ENCODE results near the gene FBXO47. TPM values are rescaled to one million over a fixed set of nuclear protein-coding genes. Genes with fewer than 3 reads are reported as not detected.
"Not testable (repeated sequence)": the region's sequence is repeated elsewhere in the genome, so short reads cannot be mapped to it uniquely, and the experiment has no call there.

The FBXO47 gene
- polyA plus RNA-seq, 1 donor, result not detected

DNA sequence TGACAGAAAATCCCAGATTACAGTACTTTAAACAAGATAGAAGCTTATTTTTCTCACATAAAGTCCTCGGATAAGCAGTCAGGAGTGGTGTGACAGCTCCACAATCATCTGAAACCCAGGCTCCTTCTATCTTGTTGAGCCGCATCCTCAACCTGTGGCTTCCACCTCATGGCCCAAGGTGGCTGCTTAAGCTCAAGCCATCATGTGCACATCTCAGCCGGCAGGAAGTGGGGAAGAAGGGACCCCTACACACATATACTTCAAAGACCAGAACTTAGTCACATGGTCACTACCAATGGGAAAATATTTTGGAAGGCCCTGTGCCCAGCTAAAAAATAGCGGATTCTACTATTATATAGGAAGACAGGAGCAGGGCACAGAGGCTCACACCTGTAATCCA lies 11.0 kb upstream of the FBXO47 start:
- no peak overlapping the region for H3K4me3 ChIP-seq (ENCODE audit: low read length)
- no peaks in the 10 kb centered on the region for H3K9me3 ChIP-seq (ENCODE audit: control insufficient read depth, low read depth, low read length)
- H3K27me3 ChIP-seq (ENCODE audit: control insufficient read depth, insufficient read depth, low read length), result no peaks in the 10 kb centered on the region
- no CpG with 5 or more reads among the region's 4 CpGs for WGBS (ENCODE audit: insufficient coverage, low lambda C conversion rate)
- no peak for DNase-seq
- no peaks in the 10 kb centered on the region for H3K36me3 ChIP-seq (ENCODE audit: control insufficient read depth, insufficient read depth, low read length)
- no peak overlapping the region for H3K27ac ChIP-seq (ENCODE audit: low read length)
- H3K4me1 ChIP-seq (ENCODE audit: control insufficient read depth, insufficient read depth, low read length), result no peaks in the 10 kb centered on the region

- not testable (repeated sequence) for H3K4me1 ChIP-seq (ENCODE audit: control insufficient read depth, insufficient read depth, low read length); DNase-seq; H3K9me3 ChIP-seq (ENCODE audit: control insufficient read depth, low read depth, low read length); H3K36me3 ChIP-seq (ENCODE audit: control insufficient read depth, insufficient read depth, low read length); H3K4me3 ChIP-seq (ENCODE audit: low read length); H3K27me3 ChIP-seq (ENCODE audit: control insufficient read depth, insufficient read depth, low read length); H3K27ac ChIP-seq (ENCODE audit: low read length)
- no CpG with 5 or more reads among the region's 6 CpGs for WGBS (ENCODE audit: insufficient coverage, low lambda C conversion rate)
Observed at GRCh38 chr17:38976187-38976551, 9.0 kb upstream of the FBXO47 start.

GRCh38 chr17:38970804-38971203 lies 3.6 kb upstream of the FBXO47 start:
- peaks cover 3% of the 10 kb centered on the region for H3K27me3 ChIP-seq (ENCODE audit: control insufficient read depth, insufficient read depth, low read length)
- no peaks in the 10 kb centered on the region for H3K9me3 ChIP-seq (ENCODE audit: control insufficient read depth, low read depth, low read length)
- no peak overlapping the region for H3K4me3 ChIP-seq (ENCODE audit: low read length)
- H3K4me1 ChIP-seq (ENCODE audit: control insufficient read depth, insufficient read depth, low read length), result no peaks in the 10 kb centered on the region
- no peak overlapping the region for H3K27ac ChIP-seq (ENCODE audit: low read length)
- 83% methylated on average over 2 of the region's 5 CpGs for WGBS (ENCODE audit: insufficient coverage, low lambda C conversion rate)
- no peak for DNase-seq
- no peaks in the 10 kb centered on the region for H3K36me3 ChIP-seq (ENCODE audit: control insufficient read depth, insufficient read depth, low read length)

DNA sequence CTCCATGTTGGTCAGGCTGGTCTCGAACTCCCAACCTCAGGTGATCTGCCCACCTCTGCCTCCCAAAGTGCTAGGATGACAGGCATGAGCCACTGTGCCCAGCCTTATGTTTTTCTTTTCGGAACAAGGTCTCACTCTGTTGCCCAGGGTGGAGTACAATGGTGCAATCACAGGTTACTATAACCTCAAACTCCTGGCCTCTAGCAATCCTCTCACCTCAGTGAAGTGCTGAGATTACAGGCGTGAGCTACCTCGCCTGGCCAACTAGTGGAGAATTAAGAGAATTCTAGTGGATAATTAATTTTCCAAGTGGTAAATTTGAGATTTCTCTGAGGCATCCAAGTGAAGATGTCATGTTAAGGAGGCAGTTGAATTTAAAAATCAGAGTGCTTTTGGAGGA lies 2.9 kb upstream of the FBXO47 start:
- DNase-seq, result no peak
- Histone ChIP-seq H3K27me3 (ENCODE audit: control insufficient read depth, insufficient read depth, low read length) (peaks cover 3% of the 10 kb centered on the region), H3K27ac (ENCODE audit: low read length) (no peak overlapping the region), H3K4me3 (ENCODE audit: low read length) (no peak overlapping the region), H3K9me3 (ENCODE audit: control insufficient read depth, low read depth, low read length) (no peaks in the 10 kb centered on the region), H3K36me3 (ENCODE audit: control insufficient read depth, insufficient read depth, low read length) (no peaks in the 10 kb centered on the region), H3K4me1 (ENCODE audit: control insufficient read depth, insufficient read depth, low read length) (no peaks in the 10 kb centered on the region)
- WGBS (ENCODE audit: insufficient coverage, low lambda C conversion rate), result no CpG with 5 or more reads among the region's 4 CpGs

GRCh38 chr17:38969281-38969680 lies 2.1 kb upstream of the FBXO47 start:
- H3K36me3 ChIP-seq (ENCODE audit: control insufficient read depth, insufficient read depth, low read length), result no peaks in the 10 kb centered on the region
- no peaks in the 10 kb centered on the region for H3K9me3 ChIP-seq (ENCODE audit: control insufficient read depth, low read depth, low read length)
- no CpG with 5 or more reads among the region's 4 CpGs for WGBS (ENCODE audit: insufficient coverage, low lambda C conversion rate)
- no peaks in the 10 kb centered on the region for H3K4me1 ChIP-seq (ENCODE audit: control insufficient read depth, insufficient read depth, low read length)
- DNase-seq, result no peak
- peaks cover 3% of the 10 kb centered on the region for H3K27me3 ChIP-seq (ENCODE audit: control insufficient read depth, insufficient read depth, low read length)
- no peak overlapping the region for H3K4me3 ChIP-seq (ENCODE audit: low read length)
- no peak overlapping the region for H3K27ac ChIP-seq (ENCODE audit: low read length)

GRCh38 chr17:38961413-38961812 lies 5.8 kb downstream of the FBXO47 start:
- WGBS (ENCODE audit: insufficient coverage, low lambda C conversion rate), result 66% methylated on average over 4 of the region's 4 CpGs

DNA sequence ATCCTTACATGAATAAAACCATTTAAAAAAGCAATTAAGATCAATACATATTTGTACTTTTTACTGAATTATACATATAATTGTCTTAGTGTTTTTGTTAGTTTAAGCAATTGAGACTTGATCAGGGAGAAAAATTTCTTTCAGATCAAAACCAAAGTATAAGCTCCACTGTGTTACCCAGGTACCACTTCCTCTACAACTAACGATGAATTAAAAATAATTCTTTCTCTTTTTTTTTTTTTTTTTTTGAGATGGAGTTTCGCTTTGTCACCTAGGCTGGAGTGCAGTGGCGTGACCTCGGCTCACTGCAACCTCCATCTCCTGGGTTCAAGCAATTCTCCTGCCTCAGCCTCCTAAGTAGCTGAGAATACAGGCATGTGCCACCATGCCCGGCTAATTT lies 6.8 kb downstream of the FBXO47 start:
- H3K27me3 ChIP-seq (ENCODE audit: control insufficient read depth, insufficient read depth, low read length), result no peaks in the 10 kb centered on the region
- H3K36me3 ChIP-seq (ENCODE audit: control insufficient read depth, insufficient read depth, low read length), result no peaks in the 10 kb centered on the region
- H3K4me3 ChIP-seq (ENCODE audit: low read length), result no peak overlapping the region
- no peak for DNase-seq
- no peaks in the 10 kb centered on the region for H3K9me3 ChIP-seq (ENCODE audit: control insufficient read depth, low read depth, low read length)
- no CpG with 5 or more reads among the region's 5 CpGs for WGBS (ENCODE audit: insufficient coverage, low lambda C conversion rate)
- no peaks in the 10 kb centered on the region for H3K4me1 ChIP-seq (ENCODE audit: control insufficient read depth, insufficient read depth, low read length)
- no peak overlapping the region for H3K27ac ChIP-seq (ENCODE audit: low read length)

More at GRCh38 chr17:38961413-38961812, 5.8 kb downstream of the FBXO47 start:
- Histone ChIP-seq H3K4me1 (ENCODE audit: control insufficient read depth, insufficient read depth, low read length) (no peaks in the 10 kb centered on the region), H3K27me3 (ENCODE audit: control insufficient read depth, insufficient read depth, low read length) (no peaks in the 10 kb centered on the region), H3K9me3 (ENCODE audit: control insufficient read depth, low read depth, low read length) (no peaks in the 10 kb centered on the region), H3K27ac (ENCODE audit: low read length) (no peak overlapping the region), H3K4me3 (ENCODE audit: low read length) (no peak overlapping the region), H3K36me3 (ENCODE audit: control insufficient read depth, insufficient read depth, low read length) (no peaks in the 10 kb centered on the region)
- DNase-seq, result no peak

DNA sequence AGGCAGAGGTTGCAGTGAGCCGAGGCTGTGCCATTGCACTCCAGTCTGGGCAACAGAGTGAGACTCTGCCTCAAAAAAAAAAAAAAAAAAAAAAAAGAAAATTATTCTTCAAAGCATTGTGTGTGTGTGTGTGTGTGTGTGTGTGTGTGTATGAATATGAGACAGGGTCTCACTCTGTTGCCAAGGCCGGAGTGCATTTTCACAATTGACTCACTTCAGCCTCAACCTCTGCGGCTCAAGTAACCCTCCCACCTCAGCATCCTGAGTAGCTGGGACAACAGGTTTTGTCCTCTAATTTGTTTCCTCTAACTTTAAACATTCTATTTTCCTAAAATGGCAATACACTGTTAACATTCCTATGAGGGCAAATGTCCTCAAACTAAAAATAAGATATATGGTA lies 7.7 kb downstream of the FBXO47 start:
- H3K27me3 ChIP-seq (ENCODE audit: control insufficient read depth, insufficient read depth, low read length), result no peaks in the 10 kb centered on the region
- WGBS (ENCODE audit: insufficient coverage, low lambda C conversion rate), result no CpG with 5 or more reads among the region's 3 CpGs
- H3K4me1 ChIP-seq (ENCODE audit: control insufficient read depth, insufficient read depth, low read length), result no peaks in the 10 kb centered on the region
- no peaks in the 10 kb centered on the region for H3K9me3 ChIP-seq (ENCODE audit: control insufficient read depth, low read depth, low read length)
- H3K36me3 ChIP-seq (ENCODE audit: control insufficient read depth, insufficient read depth, low read length), result no peaks in the 10 kb centered on the region
- no peak overlapping the region for H3K4me3 ChIP-seq (ENCODE audit: low read length)
- no peak overlapping the region for H3K27ac ChIP-seq (ENCODE audit: low read length)
- DNase-seq, result no peak

DNA sequence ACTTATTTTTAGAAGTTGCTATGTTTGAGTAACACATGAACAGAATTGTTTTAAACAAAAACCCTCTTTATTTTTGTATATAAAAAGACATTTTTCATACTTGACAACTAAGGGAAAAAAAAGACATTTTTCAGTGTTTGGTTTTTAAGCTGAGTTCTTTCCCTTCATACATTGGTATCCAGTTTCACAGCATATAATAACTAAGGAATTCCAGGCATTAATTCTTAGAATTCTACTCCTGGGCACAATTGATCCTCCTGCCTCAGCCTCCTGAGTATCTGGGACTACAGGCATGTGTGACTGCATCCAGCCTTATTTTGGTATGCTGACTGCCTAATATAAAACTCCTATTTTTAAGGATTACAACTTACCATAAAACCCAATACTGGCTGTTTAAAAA lies 8.4 kb downstream of the FBXO47 start:
- H3K9me3 ChIP-seq (ENCODE audit: control insufficient read depth, low read depth, low read length), result no peaks in the 10 kb centered on the region
- H3K4me3 ChIP-seq (ENCODE audit: low read length), result no peak overlapping the region
- H3K36me3 ChIP-seq (ENCODE audit: control insufficient read depth, insufficient read depth, low read length), result no peaks in the 10 kb centered on the region
- H3K4me1 ChIP-seq (ENCODE audit: control insufficient read depth, insufficient read depth, low read length), result no peaks in the 10 kb centered on the region
- DNase-seq, result no peak
- H3K27ac ChIP-seq (ENCODE audit: low read length), result no peak overlapping the region
- no peaks in the 10 kb centered on the region for H3K27me3 ChIP-seq (ENCODE audit: control insufficient read depth, insufficient read depth, low read length)

GRCh38 chr17:38958326-38958725 lies 8.9 kb downstream of the FBXO47 start:
- Histone ChIP-seq H3K9me3 (ENCODE audit: control insufficient read depth, low read depth, low read length) (no peaks in the 10 kb centered on the region), H3K4me3 (ENCODE audit: low read length) (no peak overlapping the region), H3K36me3 (ENCODE audit: control insufficient read depth, insufficient read depth, low read length) (no peaks in the 10 kb centered on the region), H3K27me3 (ENCODE audit: control insufficient read depth, insufficient read depth, low read length) (no peaks in the 10 kb centered on the region), H3K4me1 (ENCODE audit: control insufficient read depth, insufficient read depth, low read length) (no peaks in the 10 kb centered on the region), H3K27ac (ENCODE audit: low read length) (no peak overlapping the region)
- 17% methylated on average over 1 of the region's 1 CpG for WGBS (ENCODE audit: insufficient coverage, low lambda C conversion rate)
- no peak for DNase-seq

GRCh38 chr17:38953800-38954199 lies 13.4 kb downstream of the FBXO47 start:
- not testable (repeated sequence) for H3K9me3 ChIP-seq (ENCODE audit: control insufficient read depth, low read depth, low read length); H3K36me3 ChIP-seq (ENCODE audit: control insufficient read depth, insufficient read depth, low read length); H3K4me3 ChIP-seq (ENCODE audit: low read length); DNase-seq; H3K27me3 ChIP-seq (ENCODE audit: control insufficient read depth, insufficient read depth, low read length); H3K27ac ChIP-seq (ENCODE audit: low read length); H3K4me1 ChIP-seq (ENCODE audit: control insufficient read depth, insufficient read depth, low read length)
- WGBS (ENCODE audit: insufficient coverage, low lambda C conversion rate), result no CpG with 5 or more reads among the region's 7 CpGs
